OCI-M2 (cell line): ENCODE results near the gene COPZ2.
"Not testable (repeated sequence)": the region's sequence is repeated elsewhere in the genome, so short reads cannot be mapped to it uniquely, and the experiment has no call there.

ENCODE experiments used
- DNase-seq: peaks from one replicate; lab custom pipeline; 2025; ENCODE audit not compliant: unreplicated experiment; lab: John Stamatoyannopoulos, UW

The COPZ2 gene

GRCh38 chr17:47988445-47988844 is 49.2 kb downstream of the COPZ2 start:
- not testable (repeated sequence) for DNase-seq

- DNase-seq = no peak
These were observed 50.3 kb downstream of the COPZ2 start for GRCh38 chr17:47987240-47987835.

GRCh38 chr17:47986520-47986919 is 51.1 kb downstream of the COPZ2 start:
- DNase-seq = no peak

GRCh38 chr17:47983492-47984223 is 53.9 kb downstream of the COPZ2 start:
- no peak for DNase-seq

- DNase-seq = no peak
These were observed 54.8 kb downstream of the COPZ2 start for GRCh38 chr17:47982645-47983390.

- DNase-seq = no peak
These were observed 55.4 kb downstream of the COPZ2 start for GRCh38 chr17:47982091-47982617.

GRCh38 chr17:47981462-47981861 is 56.1 kb downstream of the COPZ2 start:
- DNase-seq = no peak

- DNase-seq = no peak
These were observed 57.1 kb downstream of the COPZ2 start for GRCh38 chr17:47980541-47980940.

- DNase-seq = peak; percentile 15
These were observed 59.3 kb downstream of the COPZ2 start for GRCh38 chr17:47978324-47978723.
